HCT116 (cell line): Measurements from ENCODE around the gene OVOL1. TPM values are rescaled to one million over a fixed set of nuclear protein-coding genes. Genes with fewer than 3 reads are reported as not detected.

Experiments
- ATAC-seq: fragments of 200-7000 bp; cut with Tn5 transposase; 2 replicates; pipeline ENCODE4 v1.9.1; 2020; ENCODE audit warnings: mild to moderate bottlenecking, moderate library complexity
- BruUV-seq: library from RNA; stranded (reverse); fragments of 400-500 nt; replicated peaks from 2 replicates; lab custom pipeline; 2021; lab: Mats Ljungman, UMichigan
- CTCF ChIA-PET: fragments of 300-600 bp; sonication (Branson Sonifier 250); formaldehyde crosslinking; loops from one replicate; lab custom pipeline; 2021; ENCODE audit warnings: antibody characterized with exemption; lab: Charles Lee
- POLR2A ChIA-PET: fragments of 300-600, 350-600 bp; sonication (Branson Sonifier 250); formaldehyde crosslinking; loops from one replicate; lab custom pipeline; 2021; ENCODE audit warnings: antibody characterized with exemption; lab: Charles Lee
- RAD21 ChIA-PET, 2 experiments: fragments of 300-600 bp; sonication (Branson Sonifier 250); formaldehyde crosslinking; loops; one replicate each; lab custom pipeline; 2023; ENCODE audit warnings: low total read pairs in 2 of 2; ENCODE audit not compliant: uncharacterized antibody in 2 of 2, unreplicated experiment in 2 of 2, low non-redundant PET in 1 of 2; lab: Charles Lee
- DNase-seq: peaks from one replicate; pipeline ENCODE4 v3.0.0-alpha.2; 2010; ENCODE audit warnings: low read depth, low spot score
- H2AFZ ChIP-seq: fragments of 200-600 bp; shearing (Covaris generic), sonication (generic); 2 replicates; pipeline ENCODE4 v1.6.1; 2017; ENCODE audit warnings: low read depth, mixed run types, mixed read lengths, antibody characterized with exemption, low read length; ENCODE audit not compliant: poor library complexity, severe bottlenecking
- H3K27ac ChIP-seq: 2 replicates; pipeline ENCODE4 v1.5.1; 2012; ENCODE audit warnings: low read depth, low read length
- H3K27me3 ChIP-seq: fragments of 200-600 bp; sonication (generic); 2 replicates; pipeline ENCODE4 v1.6.1; 2016; ENCODE audit warnings: mixed run types, low read length, mixed read lengths; ENCODE audit not compliant: insufficient read depth
- H3K36me3 ChIP-seq, 2 experiments: fragments of 200-500 bp in 1 of 2; fragments of 200-600 bp in 1 of 2; sonication (Bioruptor generic) in 1 of 2; sonication (generic) in 1 of 2; 2 replicates each; pipeline versions ENCODE4 v1.5.1 to v1.6.1; 2014 to 2016; ENCODE audit warnings: low read length in 2 of 2, inconsistent platforms in 1 of 2, mixed read lengths in 1 of 2, mixed run types in 1 of 2; ENCODE audit not compliant: insufficient read depth in 2 of 2, control insufficient read depth in 1 of 2
- H3K4me1 ChIP-seq, 2 experiments: fragments of 200-600 bp in 1 of 2; sonication (generic) in 1 of 2; 2 replicates each; pipeline versions ENCODE4 v1.5.1 to v1.6.1; 2012 to 2017; ENCODE audit warnings: low read length in 2 of 2, inconsistent platforms in 1 of 2, mild to moderate bottlenecking in 1 of 2, mixed read lengths in 1 of 2, mixed run types in 1 of 2, moderate library complexity in 1 of 2; ENCODE audit not compliant: insufficient read depth in 2 of 2, control insufficient read depth in 1 of 2
- H3K4me2 ChIP-seq: fragments of 200-600 bp; sonication (generic); 2 replicates; pipeline ENCODE4 v1.6.1; 2017; ENCODE audit warnings: mixed run types, low read length, mixed read lengths
- H3K4me3 ChIP-seq, 2 experiments: fragments of 200-600 bp in 1 of 2; sonication (generic) in 1 of 2; replicated peaks in 1 of 2; 2 replicates each; pipeline ENCODE4 v1.5.1; 2011 to 2016; ENCODE audit warnings: low read length in 2 of 2, control low read depth in 1 of 2, low read depth in 1 of 2, mild to moderate bottlenecking in 1 of 2, mixed read lengths in 1 of 2, mixed run types in 1 of 2
- H3K79me2 ChIP-seq: fragments of 200-600 bp; sonication (generic); 2 replicates; pipeline ENCODE4 v1.6.1; 2017; ENCODE audit warnings: mild to moderate bottlenecking, mixed run types, low read length, moderate library complexity, mixed read lengths; ENCODE audit not compliant: insufficient read depth
- H3K9ac ChIP-seq: fragments of 200-600 bp; sonication (generic); 2 replicates; pipeline ENCODE4 v1.6.1; 2016; ENCODE audit warnings: low read length, mixed read lengths
- H3K9me2 ChIP-seq: fragments of 200-600 bp; sonication (generic), shearing (Covaris generic); 2 replicates; pipeline ENCODE4 v1.6.1; 2017; ENCODE audit warnings: mixed run types, mild to moderate bottlenecking, moderate library complexity; ENCODE audit not compliant: insufficient read depth
- H3K9me3 ChIP-seq, 2 experiments: fragments of 200-500 bp in 1 of 2; fragments of 200-600 bp in 1 of 2; sonication (Bioruptor generic) in 1 of 2; sonication (generic) in 1 of 2; 2 replicates each; pipeline ENCODE4 v1.6.1; 2014 to 2017; ENCODE audit warnings: low read length in 2 of 2, mixed read lengths in 2 of 2, inconsistent platforms in 1 of 2, low read depth in 1 of 2, mild to moderate bottlenecking in 1 of 2, mixed run types in 1 of 2, moderate library complexity in 1 of 2; ENCODE audit not compliant: control insufficient read depth in 1 of 2, insufficient read depth in 1 of 2
- H4K20me1 ChIP-seq: fragments of 200-600 bp; sonication (generic), shearing (Covaris generic); 2 replicates; pipeline ENCODE4 v1.6.1; 2017; ENCODE audit warnings: mixed run types, mild to moderate bottlenecking, moderate library complexity; ENCODE audit not compliant: insufficient read depth
- CEBPB ChIP-seq: IDR thresholded peaks from 2 replicates; pipeline ENCODE4 v1.6.1; 2012; ENCODE audit warnings: low read depth
- EZH2 ChIP-seq: fragments of 200-600 bp; sonication (generic); IDR thresholded peaks from 2 replicates; pipeline ENCODE4 v1.6.1; 2017; ENCODE audit warnings: antibody characterized with exemption, mixed run types
- EZH2phosphoT487 ChIP-seq: fragments of 200-600 bp; IDR thresholded peaks from 2 replicates; pipeline ENCODE4 v1.6.1; 2018; ENCODE audit warnings: antibody characterized with exemption, borderline replicate concordance
- JUND ChIP-seq: IDR thresholded peaks from 2 replicates; pipeline ENCODE4 v1.6.1; 2012
- RAD21 ChIP-seq: IDR thresholded peaks from 2 replicates; pipeline ENCODE4 v1.6.1; 2012; ENCODE audit warnings: low read depth, mild to moderate bottlenecking
- SIN3A ChIP-seq: IDR thresholded peaks from 2 replicates; pipeline ENCODE4 v1.6.1; 2012; ENCODE audit warnings: low read depth
- SP1 ChIP-seq: IDR thresholded peaks from 2 replicates; pipeline ENCODE4 v1.6.1; 2012; ENCODE audit warnings: low read depth
- SRF ChIP-seq: IDR thresholded peaks from 2 replicates; pipeline ENCODE4 v1.6.1; 2012; ENCODE audit warnings: low read depth
- YY1 ChIP-seq: IDR thresholded peaks from 2 replicates; pipeline ENCODE4 v1.6.1; 2011; ENCODE audit warnings: low read length, low read depth, moderate library complexity, mild to moderate bottlenecking; ENCODE audit not compliant: insufficient replicate concordance; ENCODE audit errors: extremely low read depth
- ZNF274 ChIP-seq: fragments of 200-500 bp; sonication (Bioruptor generic); IDR thresholded peaks from 2 replicates; pipeline ENCODE4 v1.6.1; 2014; ENCODE audit warnings: mild to moderate bottlenecking, low read depth, low read length, inconsistent platforms
- intact Hi-C: fragments of 100-400 bp; cut with micrococcal nuclease; formaldehyde crosslinking; loops from 2 replicates; pipeline ENCODE4 v1.10.0; 2022
- total RNA-seq: library from RNA; stranded (reverse); gene quantifications from one replicate; pipeline ENCODE4 v1.2.1, GENCODE V29; 2021; ENCODE audit not compliant: unreplicated experiment
- TF ChIP-seq, protein P1 (sequence below): IDR thresholded peaks from 2 replicates; pipeline ENCODE4 v1.6.1; 2011; ENCODE audit warnings: mild to moderate bottlenecking, low read length, moderate library complexity; ENCODE audit not compliant: insufficient replicate concordance; ENCODE audit errors: extremely low read depth
- TF ChIP-seq, protein P2 (sequence below): IDR thresholded peaks from 2 replicates; pipeline ENCODE4 v1.6.1; 2012; ENCODE audit warnings: low read depth

The OVOL1 gene
- total RNA-seq, 1 experiment from 2014 or later = 14.7 TPM

- BruUV-seq = no TSS peak
- ATAC-seq (no peak), DNase-seq (no peak)
- Histone ChIP-seq H3K36me3 (peaks cover 12 to 20% of the 10 kb centered on the region in 2 experiments; a peak in 3 of 4 replicates), H3K27ac (no peak overlapping the region), H3K4me1 (peaks cover 13 to 18% of the 10 kb centered on the region in 2 experiments), H3K9me2 (no peaks in the 10 kb centered on the region), H3K4me3 (no peak overlapping the region), H3K9ac (no peak overlapping the region), H3K79me2 (peaks cover 7% of the 10 kb centered on the region; the same call in 1 of the 2 replicates), H4K20me1 (no peaks in the 10 kb centered on the region), H3K27me3 (no peaks in the 10 kb centered on the region), H3K4me2 (no peak overlapping the region), H2AFZ (no peak overlapping the region), H3K9me3 (no peaks in the 10 kb centered on the region)
- TF ChIP-seq SP1 (no peak), SRF (no peak), EZH2 (no peak), JUND (no peak), SIN3A (no peak), ZNF274 (no peak), RAD21 (no peak), YY1 (no peak), CEBPB (no peak), EZH2phosphoT487 (no peak)
- TF ChIP-seq, protein P1, sequence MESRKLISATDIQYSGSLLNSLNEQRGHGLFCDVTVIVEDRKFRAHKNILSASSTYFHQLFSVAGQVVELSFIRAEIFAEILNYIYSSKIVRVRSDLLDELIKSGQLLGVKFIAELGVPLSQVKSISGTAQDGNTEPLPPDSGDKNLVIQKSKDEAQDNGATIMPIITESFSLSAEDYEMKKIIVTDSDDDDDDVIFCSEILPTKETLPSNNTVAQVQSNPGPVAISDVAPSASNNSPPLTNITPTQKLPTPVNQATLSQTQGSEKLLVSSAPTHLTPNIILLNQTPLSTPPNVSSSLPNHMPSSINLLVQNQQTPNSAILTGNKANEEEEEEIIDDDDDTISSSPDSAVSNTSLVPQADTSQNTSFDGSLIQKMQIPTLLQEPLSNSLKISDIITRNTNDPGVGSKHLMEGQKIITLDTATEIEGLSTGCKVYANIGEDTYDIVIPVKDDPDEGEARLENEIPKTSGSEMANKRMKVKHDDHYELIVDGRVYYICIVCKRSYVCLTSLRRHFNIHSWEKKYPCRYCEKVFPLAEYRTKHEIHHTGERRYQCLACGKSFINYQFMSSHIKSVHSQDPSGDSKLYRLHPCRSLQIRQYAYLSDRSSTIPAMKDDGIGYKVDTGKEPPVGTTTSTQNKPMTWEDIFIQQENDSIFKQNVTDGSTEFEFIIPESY = no peak
- TF ChIP-seq, protein P2, sequence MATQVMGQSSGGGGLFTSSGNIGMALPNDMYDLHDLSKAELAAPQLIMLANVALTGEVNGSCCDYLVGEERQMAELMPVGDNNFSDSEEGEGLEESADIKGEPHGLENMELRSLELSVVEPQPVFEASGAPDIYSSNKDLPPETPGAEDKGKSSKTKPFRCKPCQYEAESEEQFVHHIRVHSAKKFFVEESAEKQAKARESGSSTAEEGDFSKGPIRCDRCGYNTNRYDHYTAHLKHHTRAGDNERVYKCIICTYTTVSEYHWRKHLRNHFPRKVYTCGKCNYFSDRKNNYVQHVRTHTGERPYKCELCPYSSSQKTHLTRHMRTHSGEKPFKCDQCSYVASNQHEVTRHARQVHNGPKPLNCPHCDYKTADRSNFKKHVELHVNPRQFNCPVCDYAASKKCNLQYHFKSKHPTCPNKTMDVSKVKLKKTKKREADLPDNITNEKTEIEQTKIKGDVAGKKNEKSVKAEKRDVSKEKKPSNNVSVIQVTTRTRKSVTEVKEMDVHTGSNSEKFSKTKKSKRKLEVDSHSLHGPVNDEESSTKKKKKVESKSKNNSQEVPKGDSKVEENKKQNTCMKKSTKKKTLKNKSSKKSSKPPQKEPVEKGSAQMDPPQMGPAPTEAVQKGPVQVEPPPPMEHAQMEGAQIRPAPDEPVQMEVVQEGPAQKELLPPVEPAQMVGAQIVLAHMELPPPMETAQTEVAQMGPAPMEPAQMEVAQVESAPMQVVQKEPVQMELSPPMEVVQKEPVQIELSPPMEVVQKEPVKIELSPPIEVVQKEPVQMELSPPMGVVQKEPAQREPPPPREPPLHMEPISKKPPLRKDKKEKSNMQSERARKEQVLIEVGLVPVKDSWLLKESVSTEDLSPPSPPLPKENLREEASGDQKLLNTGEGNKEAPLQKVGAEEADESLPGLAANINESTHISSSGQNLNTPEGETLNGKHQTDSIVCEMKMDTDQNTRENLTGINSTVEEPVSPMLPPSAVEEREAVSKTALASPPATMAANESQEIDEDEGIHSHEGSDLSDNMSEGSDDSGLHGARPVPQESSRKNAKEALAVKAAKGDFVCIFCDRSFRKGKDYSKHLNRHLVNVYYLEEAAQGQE = no peak
- POLR2A ChIA-PET = interaction anchor here (0.5 kb wide), 1 partner anchor 8 kb away, joined by 3 read pairs; no protein-coding TSS in a partner anchor
- RAD21 ChIA-PET = no interaction called here
- CTCF ChIA-PET = interaction anchor here (3.0 kb wide), 1 partner anchor 18 kb away, joined by 12 read pairs; no protein-coding TSS in a partner anchor
- intact Hi-C loops = no loop called here
These were observed 10.8 kb downstream of the OVOL1 start for GRCh38 chr11:65797711-65798110.
